Glutamatergic neuron (in vitro differentiated cells): Measurements from ENCODE around the gene GIPC3. TPM values are rescaled to one million over a fixed set of nuclear protein-coding genes. Genes with fewer than 3 reads are reported as not detected.

ENCODE experiments used
- DNase-seq: peaks from one replicate; pipeline ENCODE4 v3.0.0; 2022
- H3K27ac Mint-ChIP-seq: one replicate; pipeline ENCODE4 v1.8.0; 2020; ENCODE audit warnings: mild to moderate bottlenecking, mixed read lengths, inconsistent platforms; ENCODE audit not compliant: unreplicated experiment
- H3K27me3 Mint-ChIP-seq: one replicate; pipeline ENCODE4 v1.8.0; 2020; ENCODE audit warnings: mild to moderate bottlenecking, moderate library complexity, mixed read lengths, inconsistent platforms; ENCODE audit not compliant: unreplicated experiment
- H3K36me3 Mint-ChIP-seq: one replicate; pipeline ENCODE4 v1.8.0; 2020; ENCODE audit warnings: mild to moderate bottlenecking, mixed read lengths, inconsistent platforms; ENCODE audit not compliant: unreplicated experiment
- H3K4me1 Mint-ChIP-seq: one replicate; pipeline ENCODE4 v1.8.0; 2020; ENCODE audit warnings: mild to moderate bottlenecking, low read depth, mixed read lengths, inconsistent platforms; ENCODE audit not compliant: unreplicated experiment
- H3K4me3 Mint-ChIP-seq: one replicate; pipeline ENCODE4 v1.8.0; 2020; ENCODE audit warnings: mild to moderate bottlenecking, mixed read lengths, inconsistent platforms; ENCODE audit not compliant: unreplicated experiment
- H3K9me3 Mint-ChIP-seq: one replicate; pipeline ENCODE4 v1.8.0; 2020; ENCODE audit warnings: mild to moderate bottlenecking, moderate library complexity, mixed read lengths, inconsistent platforms; ENCODE audit not compliant: unreplicated experiment
- total RNA-seq: library from RNA; stranded (reverse); fragmentation: NEBNext Ultra II Directional; extraction: Animal tissue kit (Norgen Biotek cat#: 25700); gene quantifications from one replicate; pipeline ENCODE4 v1.2.1, GENCODE V29; 2021; ENCODE audit not compliant: unreplicated experiment
- TF ChIP-seq, protein P1 (sequence below): fragments of 200-600 bp; sonication (generic); IDR thresholded peaks from one replicate; pipeline ENCODE4 v1.5.0; 2021; ENCODE audit not compliant: partially characterized antibody, unreplicated experiment

GIPC3 gene
- total RNA-seq, 1 donor from 2014 or later, result 0.20 TPM

DNA sequence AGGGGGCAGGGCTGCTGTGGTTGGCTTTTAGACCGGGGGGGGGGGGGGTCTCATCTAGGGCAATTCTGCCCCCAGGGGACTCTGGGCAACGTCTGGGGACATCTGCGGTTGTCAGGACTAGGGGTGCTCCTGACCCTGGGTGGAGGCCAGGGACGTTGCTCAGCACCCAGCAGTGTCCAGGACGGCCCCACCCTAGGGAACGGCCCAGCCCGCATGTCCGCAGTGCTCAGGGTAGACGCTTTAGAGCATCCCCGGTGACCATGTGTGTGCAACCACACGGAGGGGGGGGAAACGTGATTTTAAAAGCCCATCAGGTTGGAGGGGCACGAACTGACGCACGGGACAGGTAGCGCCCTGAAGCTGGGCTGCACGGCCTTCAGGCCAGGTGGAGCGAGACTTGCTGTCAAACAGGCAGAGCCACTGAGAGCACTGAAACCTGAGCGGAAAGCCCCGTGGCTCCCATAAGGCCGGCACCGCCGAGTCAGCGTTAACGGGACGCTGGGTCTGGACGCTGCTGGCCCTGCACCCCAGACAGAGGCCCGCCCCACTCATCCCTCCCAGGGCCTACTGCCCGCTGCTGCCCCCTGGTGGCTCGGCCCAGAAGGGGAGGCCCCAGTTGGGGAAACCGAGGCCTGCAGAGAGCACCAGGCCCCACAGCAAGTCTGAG lies 33.0 kb downstream of the GIPC3 start:
- Mint-ChIP-seq H3K36me3 (no peaks in the 10 kb centered on the region), H3K4me1 (no peaks in the 10 kb centered on the region), H3K27ac (no peak overlapping the region), H3K27me3 (peaks cover 3% of the 10 kb centered on the region), H3K9me3 (no peaks in the 10 kb centered on the region), H3K4me3 (no peak overlapping the region)
- peak; percentile 76 for DNase-seq
- TF ChIP-seq, protein P1, sequence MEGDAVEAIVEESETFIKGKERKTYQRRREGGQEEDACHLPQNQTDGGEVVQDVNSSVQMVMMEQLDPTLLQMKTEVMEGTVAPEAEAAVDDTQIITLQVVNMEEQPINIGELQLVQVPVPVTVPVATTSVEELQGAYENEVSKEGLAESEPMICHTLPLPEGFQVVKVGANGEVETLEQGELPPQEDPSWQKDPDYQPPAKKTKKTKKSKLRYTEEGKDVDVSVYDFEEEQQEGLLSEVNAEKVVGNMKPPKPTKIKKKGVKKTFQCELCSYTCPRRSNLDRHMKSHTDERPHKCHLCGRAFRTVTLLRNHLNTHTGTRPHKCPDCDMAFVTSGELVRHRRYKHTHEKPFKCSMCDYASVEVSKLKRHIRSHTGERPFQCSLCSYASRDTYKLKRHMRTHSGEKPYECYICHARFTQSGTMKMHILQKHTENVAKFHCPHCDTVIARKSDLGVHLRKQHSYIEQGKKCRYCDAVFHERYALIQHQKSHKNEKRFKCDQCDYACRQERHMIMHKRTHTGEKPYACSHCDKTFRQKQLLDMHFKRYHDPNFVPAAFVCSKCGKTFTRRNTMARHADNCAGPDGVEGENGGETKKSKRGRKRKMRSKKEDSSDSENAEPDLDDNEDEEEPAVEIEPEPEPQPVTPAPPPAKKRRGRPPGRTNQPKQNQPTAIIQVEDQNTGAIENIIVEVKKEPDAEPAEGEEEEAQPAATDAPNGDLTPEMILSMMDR, result peak; percentile 92

DNA sequence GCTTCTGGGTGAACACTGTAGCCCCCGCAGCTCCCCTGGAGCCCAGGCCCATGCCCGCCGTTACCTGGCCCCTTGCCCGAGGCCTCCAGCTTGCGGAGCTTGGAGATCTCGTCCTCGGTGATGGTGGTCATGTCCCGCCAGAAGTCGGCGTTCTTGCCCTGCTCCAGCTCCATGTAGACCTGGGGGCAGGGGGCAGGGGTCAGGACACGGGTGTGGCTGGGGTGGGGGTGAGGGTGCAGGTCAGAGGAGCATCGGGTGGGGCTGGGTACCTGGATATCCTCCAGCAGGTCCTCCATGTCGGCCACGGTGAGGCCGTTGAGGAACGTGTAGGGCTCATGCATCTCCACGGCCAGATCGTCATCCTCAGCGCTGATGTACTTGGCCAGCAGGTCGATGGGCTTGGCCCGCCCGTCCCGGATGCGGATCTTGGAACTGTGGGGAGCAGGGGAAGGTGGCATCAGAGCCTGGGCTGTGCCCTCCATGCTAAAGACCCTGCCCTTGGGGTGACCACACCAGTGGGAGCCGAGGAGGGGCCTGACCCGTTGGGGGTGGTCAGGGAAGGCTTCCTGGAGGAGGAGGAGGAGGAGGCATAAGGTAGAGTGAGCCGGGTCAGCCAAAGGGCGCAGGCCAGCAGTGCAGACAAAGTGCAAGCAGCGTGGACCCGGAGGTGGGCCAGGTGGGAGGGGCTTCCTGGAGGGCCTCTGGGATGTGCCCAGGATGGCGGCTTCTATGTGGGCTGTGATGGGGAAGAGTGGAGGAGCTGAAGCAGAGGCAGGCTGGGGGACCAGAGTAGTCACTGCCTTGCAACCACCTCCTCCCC lies 33.7 kb downstream of the GIPC3 start:
- DNase-seq, result no peak
- TF ChIP-seq, protein P1, result peak; percentile 41
- Mint-ChIP-seq H3K36me3 (no peaks in the 10 kb centered on the region), H3K9me3 (no peaks in the 10 kb centered on the region), H3K4me3 (no peak overlapping the region), H3K4me1 (no peaks in the 10 kb centered on the region), H3K27ac (no peak overlapping the region), H3K27me3 (peaks cover 3% of the 10 kb centered on the region)

DNA sequence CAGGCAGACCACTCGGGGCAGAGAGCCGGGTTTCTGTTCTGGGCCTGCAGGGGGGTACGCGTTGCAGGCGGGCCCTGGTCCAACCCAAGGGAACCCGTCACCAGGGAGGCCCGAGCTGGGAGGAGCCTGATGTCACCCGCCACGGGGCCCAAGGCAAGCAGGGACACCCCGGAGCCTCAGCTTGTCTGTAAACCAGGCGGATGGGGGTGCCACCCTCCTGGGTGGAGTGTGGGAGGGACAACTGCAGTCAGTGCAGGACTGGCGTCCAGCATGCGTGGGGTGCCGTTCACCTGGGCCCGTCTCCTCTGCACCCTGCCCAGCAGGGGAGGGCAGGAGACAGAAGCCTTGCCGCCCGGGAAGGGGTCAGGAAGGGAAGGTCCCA lies 34.3 kb downstream of the GIPC3 start:
- H3K27me3 Mint-ChIP-seq, result peaks cover 3% of the 10 kb centered on the region
- H3K36me3 Mint-ChIP-seq, result no peaks in the 10 kb centered on the region
- H3K9me3 Mint-ChIP-seq, result peaks cover 1% of the 10 kb centered on the region
- H3K27ac Mint-ChIP-seq, result no peak overlapping the region
- H3K4me1 Mint-ChIP-seq, result peaks cover 5% of the 10 kb centered on the region
- DNase-seq, result no peak
- H3K4me3 Mint-ChIP-seq, result no peak overlapping the region
- TF ChIP-seq, protein P1, result no peak

DNA sequence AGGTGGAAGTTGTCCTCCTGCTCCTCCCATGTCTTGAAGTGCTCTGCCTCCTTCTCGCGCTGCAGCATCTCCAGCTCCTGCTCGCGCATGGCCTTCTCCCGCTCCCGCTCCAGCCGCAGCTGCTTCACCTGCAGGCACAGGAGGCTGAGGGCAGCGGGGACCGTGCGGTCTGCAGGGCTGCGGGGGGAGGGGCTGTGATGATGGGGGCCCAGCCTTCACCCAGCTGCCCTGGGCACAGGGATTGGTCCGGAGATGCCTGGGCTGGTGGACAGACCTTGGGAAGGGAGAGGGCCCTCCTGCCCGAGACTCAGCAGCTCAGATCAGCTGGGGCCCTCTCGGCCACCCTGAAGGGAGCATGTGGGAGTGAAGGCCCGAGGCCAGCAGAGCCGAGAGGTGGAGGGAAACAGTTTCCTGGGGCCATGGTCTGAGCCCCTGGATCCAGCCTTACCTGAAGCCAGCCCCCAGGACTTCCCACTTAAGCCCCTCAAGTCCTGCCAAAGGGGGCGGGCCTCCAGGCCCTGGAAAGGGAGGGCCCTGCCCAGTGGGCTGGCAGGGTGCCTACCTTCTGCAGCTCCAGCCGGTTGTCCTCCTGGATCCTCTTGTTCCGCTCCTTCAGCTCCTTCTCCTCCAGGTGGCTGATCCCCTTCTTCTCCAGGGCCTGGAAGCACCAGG lies 35.0 kb downstream of the GIPC3 start:
- no peak for DNase-seq
- Mint-ChIP-seq H3K9me3 (peaks cover 2% of the 10 kb centered on the region), H3K36me3 (no peaks in the 10 kb centered on the region), H3K4me3 (no peak overlapping the region), H3K27ac (no peak overlapping the region), H3K4me1 (peaks cover 5% of the 10 kb centered on the region), H3K27me3 (peaks cover 3% of the 10 kb centered on the region)
- TF ChIP-seq, protein P1, result no peak
